Transverse colon (tissue), 4 donors: Measurements from ENCODE around the gene MRC1.

Source experiments
- EP300 ChIP-seq: sonication (generic); formaldehyde crosslinking; IDR thresholded peaks from one replicate; pipeline ENCODE4 v1.6.1; 2017; ENCODE audit warnings: antibody characterized with exemption, low read depth
- POLR2A ChIP-seq: fragments of 450-650 bp; IDR thresholded peaks from one replicate; pipeline ENCODE4 v1.6.1; 2016; ENCODE audit warnings: antibody characterized with exemption, mild to moderate bottlenecking, moderate library complexity
- POLR2AphosphoS5 ChIP-seq, 3 donors: sonication (generic); formaldehyde crosslinking; IDR thresholded peaks; one replicate each; pipeline ENCODE4 v1.6.1; 2016; ENCODE audit warnings: antibody characterized with exemption in 3 of 3
- TF ChIP-seq, protein P1 (sequence below), 5 experiments: fragments of 200-600 bp in 3 of 5; fragments of 450-650 bp in 2 of 5; sonication (generic) in 3 of 5; IDR thresholded peaks; 1 replicate in 2 of 5; 2 replicates in 3 of 5; pipeline ENCODE4 v1.5.1; 2016 to 2017; ENCODE audit warnings: antibody characterized with exemption in 5 of 5, inconsistent platforms in 3 of 5, mild to moderate bottlenecking in 2 of 5, moderate library complexity in 1 of 5

DNA sequence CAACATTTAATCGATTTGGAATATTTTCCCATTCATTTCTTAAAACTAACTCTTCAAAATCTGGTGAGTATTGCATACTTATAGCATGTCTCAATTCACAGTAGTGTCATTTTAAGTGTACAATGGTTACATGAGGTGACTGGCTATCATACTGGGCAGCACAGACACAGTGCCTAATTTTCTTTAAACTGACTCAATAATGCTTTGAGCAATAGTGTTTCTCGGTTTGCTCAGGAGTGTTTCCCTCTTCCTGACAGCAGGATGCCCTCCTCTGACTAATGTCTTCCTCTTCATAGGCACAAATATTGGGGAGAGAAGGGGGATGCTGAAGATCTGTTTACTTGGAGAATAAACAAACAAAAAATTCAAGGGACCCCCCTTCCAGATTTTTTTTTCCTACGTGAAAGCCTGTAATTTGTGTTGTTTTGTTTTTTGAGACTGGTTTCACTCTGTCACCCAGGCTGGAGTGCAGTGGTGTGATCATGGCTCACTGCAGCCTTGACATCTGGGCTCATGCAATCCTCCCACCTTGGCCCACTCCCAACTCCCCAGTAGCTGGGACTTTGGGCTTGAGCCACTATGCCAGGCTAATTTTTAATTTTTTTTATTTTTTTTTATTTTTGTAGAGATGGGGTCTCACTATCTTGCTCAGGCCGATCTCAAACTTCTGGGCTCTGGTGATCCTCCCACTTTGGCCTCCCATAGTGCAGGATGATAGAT lies 2.2 kb downstream of the MRC1 start:
- TF ChIP-seq EP300 = no peak
- TF ChIP-seq, protein P1, sequence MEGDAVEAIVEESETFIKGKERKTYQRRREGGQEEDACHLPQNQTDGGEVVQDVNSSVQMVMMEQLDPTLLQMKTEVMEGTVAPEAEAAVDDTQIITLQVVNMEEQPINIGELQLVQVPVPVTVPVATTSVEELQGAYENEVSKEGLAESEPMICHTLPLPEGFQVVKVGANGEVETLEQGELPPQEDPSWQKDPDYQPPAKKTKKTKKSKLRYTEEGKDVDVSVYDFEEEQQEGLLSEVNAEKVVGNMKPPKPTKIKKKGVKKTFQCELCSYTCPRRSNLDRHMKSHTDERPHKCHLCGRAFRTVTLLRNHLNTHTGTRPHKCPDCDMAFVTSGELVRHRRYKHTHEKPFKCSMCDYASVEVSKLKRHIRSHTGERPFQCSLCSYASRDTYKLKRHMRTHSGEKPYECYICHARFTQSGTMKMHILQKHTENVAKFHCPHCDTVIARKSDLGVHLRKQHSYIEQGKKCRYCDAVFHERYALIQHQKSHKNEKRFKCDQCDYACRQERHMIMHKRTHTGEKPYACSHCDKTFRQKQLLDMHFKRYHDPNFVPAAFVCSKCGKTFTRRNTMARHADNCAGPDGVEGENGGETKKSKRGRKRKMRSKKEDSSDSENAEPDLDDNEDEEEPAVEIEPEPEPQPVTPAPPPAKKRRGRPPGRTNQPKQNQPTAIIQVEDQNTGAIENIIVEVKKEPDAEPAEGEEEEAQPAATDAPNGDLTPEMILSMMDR (IDR thresholded peaks at IDR 0.05) = no peak
- TF ChIP-seq POLR2A = no peak
- TF ChIP-seq POLR2AphosphoS5 (IDR thresholded peaks at IDR 0.05) = no peak
